Liver (tissue), 3 donors: Measurements from ENCODE around the gene SGMS1.

ENCODE experiments used
- ATF3 ChIP-seq: IDR thresholded peaks from 2 replicates; pipeline ENCODE4 v1.6.1; 2016; ENCODE audit warnings: antibody characterized with exemption
- CTCF ChIP-seq: fragments of 150-350 bp; IDR thresholded peaks from 2 replicates; pipeline ENCODE4 v1.5.1; 2017; ENCODE audit warnings: improper control_type of control experiment, low read depth, low read length; ENCODE audit not compliant: missing input control
- GABPA ChIP-seq, 2 donors: IDR thresholded peaks in 1 of 2; conservative IDR thresholded peaks in 1 of 2; 2 replicates each; pipeline ENCODE4 v1.6.1; 2016; ENCODE audit warnings: antibody characterized with exemption in 2 of 2, mild to moderate bottlenecking in 1 of 2, moderate library complexity in 1 of 2
- NR2F2 ChIP-seq: IDR thresholded peaks from 2 replicates; pipeline ENCODE4 v1.6.1; 2016; ENCODE audit warnings: antibody characterized with exemption
- REST ChIP-seq: IDR thresholded peaks from 2 replicates; pipeline ENCODE4 v1.6.1; 2016; ENCODE audit warnings: antibody characterized with exemption, mild to moderate bottlenecking
- TAF1 ChIP-seq: conservative IDR thresholded peaks from 2 replicates; pipeline ENCODE4 v1.6.1; 2016; ENCODE audit warnings: antibody characterized with exemption, mild to moderate bottlenecking
- YY1 ChIP-seq: IDR thresholded peaks from 2 replicates; pipeline ENCODE4 v1.6.1; 2016; ENCODE audit warnings: antibody characterized with exemption, mild to moderate bottlenecking
- donor health status: healthy.
- donor health status: healthy.

- TF ChIP-seq CTCF, result no peak
- TF ChIP-seq YY1, result no peak
- no peak for TF ChIP-seq ATF3
- TF ChIP-seq REST, result no peak
- TF ChIP-seq TAF1, result no peak
- no peak for TF ChIP-seq NR2F2
- no peak for TF ChIP-seq GABPA (IDR thresholded peaks at IDR 0.05 in 1 of 2, conservative IDR thresholded peaks at IDR 0.05 in 1 of 2)
These were observed 241.2 kb downstream of the SGMS1 start for GRCh38 chr10:50382576-50383023.
